Mononuclear cell (primary cell): ENCODE measurements around the gene CCL22. TPM values are rescaled to one million over a fixed set of nuclear protein-coding genes. Genes with fewer than 3 reads are reported as not detected.

ENCODE experiments used
- H3K27me3 ChIP-seq: 2 replicates; pipeline ENCODE4 v1.6.0; 2011; ENCODE audit warnings: low read length, control low read depth; ENCODE audit not compliant: insufficient read depth
- H3K4me1 ChIP-seq: 2 replicates; pipeline ENCODE4 v1.5.1; 2011; ENCODE audit warnings: mild to moderate bottlenecking, low read length, control low read depth; ENCODE audit not compliant: insufficient read depth
- H3K4me3 ChIP-seq: 2 replicates; pipeline ENCODE4 v1.5.1; 2011; ENCODE audit warnings: mild to moderate bottlenecking, low read length, moderate library complexity
- H3K9me3 ChIP-seq: 2 replicates; pipeline ENCODE4 v1.5.1; 2011; ENCODE audit warnings: low read depth, mild to moderate bottlenecking, control low read depth, low read length
- total RNA-seq: library from RNA; depleted of rRNA; stranded (reverse); fragments of >200 nt; gene quantifications from one replicate; pipeline ENCODE4 v1.2.3, GENCODE V29; 2012

CCL22 gene
- total RNA-seq, 1 donor = not detected

DNA sequence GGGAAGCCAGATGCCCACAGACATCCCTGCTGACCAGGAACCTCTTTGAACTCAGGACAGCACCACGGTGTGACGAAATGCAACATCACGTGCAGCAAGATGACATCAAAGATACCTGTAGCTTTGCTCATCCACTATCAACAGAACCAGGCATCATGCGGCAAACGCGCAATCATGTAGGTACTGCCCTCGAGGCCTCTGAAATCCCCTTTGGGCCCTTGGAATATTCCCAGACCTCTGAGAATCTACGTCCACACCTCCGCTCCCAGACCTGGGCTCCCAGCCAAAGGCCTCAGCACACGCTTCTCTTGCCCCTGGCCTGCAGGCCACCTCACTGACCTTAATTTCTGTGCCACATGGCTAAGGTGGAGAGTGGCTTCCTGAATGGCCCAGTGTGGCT lies 21.0 kb downstream of the CCL22 start:
- H3K4me1 ChIP-seq = peaks cover 19% of the 10 kb centered on the region
- no peaks in the 10 kb centered on the region for H3K9me3 ChIP-seq
- H3K27me3 ChIP-seq = no peaks in the 10 kb centered on the region

DNA sequence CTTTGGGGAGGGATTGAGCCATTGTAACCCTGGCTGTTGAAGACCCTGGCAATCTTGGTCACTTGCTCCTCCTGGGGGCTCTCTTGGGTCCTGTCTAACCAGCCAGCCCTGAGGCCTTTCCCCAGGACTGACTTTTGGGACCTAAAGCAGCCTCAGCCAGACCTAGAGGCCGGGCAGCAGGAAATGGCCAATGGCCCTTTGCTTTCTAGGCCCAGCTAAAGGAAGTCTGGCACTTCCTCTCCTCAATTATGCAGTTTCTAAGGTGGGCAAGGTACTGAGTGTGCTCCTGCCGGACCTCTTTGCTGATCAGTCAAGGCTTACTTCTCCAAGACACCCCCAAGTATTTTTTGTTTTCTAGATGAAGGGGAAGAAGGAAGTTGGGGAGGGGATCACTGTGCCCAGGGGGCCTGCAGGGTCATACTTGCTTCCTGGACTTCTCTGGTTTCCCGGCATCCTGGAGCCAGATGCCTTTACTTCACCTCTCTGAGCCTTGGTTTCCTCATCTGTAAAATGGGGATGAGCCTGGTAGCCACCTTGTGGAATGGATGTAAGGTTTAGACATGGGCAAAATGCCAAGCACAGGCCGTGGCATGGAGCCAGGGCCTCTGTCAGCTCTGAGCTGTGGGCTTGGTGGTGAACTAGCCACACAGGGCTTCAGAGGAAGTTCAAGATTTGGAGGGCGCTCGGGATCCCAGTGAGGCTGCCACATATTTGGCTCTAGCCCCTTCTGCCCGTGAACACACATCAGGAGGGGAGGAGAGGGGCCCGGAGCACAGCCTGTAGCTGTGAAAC lies 22.3 kb downstream of the CCL22 start:
- no peaks in the 10 kb centered on the region for H3K9me3 ChIP-seq
- H3K4me3 ChIP-seq = no peak overlapping the region
- peaks cover 21% of the 10 kb centered on the region for H3K4me1 ChIP-seq
- no peaks in the 10 kb centered on the region for H3K27me3 ChIP-seq

More for the DNA sequence above, 21.0 kb downstream of the CCL22 start:
- H3K4me3 ChIP-seq = no peak overlapping the region

DNA sequence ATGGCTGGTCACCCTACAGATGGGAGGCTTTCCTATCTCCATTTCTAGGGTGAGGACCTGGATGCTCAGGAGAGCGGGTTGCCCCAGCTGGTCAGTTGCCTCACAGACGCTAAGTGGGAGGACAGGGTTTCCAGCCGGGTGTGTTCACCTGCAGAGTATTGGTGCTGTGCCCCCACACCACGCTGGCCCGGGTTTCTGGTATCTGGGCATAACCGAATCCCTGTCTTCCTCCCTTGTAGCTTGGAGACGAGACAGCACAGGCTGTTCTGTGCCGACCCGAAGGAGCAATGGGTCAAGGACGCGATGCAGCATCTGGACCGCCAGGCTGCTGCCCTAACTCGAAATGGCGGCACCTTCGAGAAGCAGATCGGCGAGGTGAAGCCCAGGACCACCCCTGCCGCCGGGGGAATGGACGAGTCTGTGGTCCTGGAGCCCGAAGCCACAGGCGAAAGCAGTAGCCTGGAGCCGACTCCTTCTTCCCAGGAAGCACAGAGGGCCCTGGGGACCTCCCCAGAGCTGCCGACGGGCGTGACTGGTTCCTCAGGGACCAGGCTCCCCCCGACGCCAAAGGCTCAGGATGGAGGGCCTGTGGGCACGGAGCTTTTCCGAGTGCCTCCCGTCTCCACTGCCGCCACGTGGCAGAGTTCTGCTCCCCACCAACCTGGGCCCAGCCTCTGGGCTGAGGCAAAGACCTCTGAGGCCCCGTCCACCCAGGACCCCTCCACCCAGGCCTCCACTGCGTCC lies 23.4 kb downstream of the CCL22 start:
- H3K4me1 ChIP-seq = peaks cover 21% of the 10 kb centered on the region
- H3K9me3 ChIP-seq = no peaks in the 10 kb centered on the region
- no peaks in the 10 kb centered on the region for H3K27me3 ChIP-seq
- H3K4me3 ChIP-seq = no peak overlapping the region

DNA sequence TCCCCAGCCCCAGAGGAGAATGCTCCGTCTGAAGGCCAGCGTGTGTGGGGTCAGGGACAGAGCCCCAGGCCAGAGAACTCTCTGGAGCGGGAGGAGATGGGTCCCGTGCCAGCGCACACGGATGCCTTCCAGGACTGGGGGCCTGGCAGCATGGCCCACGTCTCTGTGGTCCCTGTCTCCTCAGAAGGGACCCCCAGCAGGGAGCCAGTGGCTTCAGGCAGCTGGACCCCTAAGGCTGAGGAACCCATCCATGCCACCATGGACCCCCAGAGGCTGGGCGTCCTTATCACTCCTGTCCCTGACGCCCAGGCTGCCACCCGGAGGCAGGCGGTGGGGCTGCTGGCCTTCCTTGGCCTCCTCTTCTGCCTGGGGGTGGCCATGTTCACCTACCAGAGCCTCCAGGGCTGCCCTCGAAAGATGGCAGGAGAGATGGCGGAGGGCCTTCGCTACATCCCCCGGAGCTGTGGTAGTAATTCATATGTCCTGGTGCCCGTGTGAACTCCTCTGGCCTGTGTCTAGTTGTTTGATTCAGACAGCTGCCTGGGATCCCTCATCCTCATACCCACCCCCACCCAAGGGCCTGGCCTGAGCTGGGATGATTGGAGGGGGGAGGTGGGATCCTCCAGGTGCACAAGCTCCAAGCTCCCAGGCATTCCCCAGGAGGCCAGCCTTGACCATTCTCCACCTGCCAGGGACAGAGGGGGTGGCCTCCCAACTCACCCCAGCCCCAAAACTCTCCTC lies 24.1 kb downstream of the CCL22 start:
- Histone ChIP-seq H3K9me3 (no peaks in the 10 kb centered on the region), H3K27me3 (no peaks in the 10 kb centered on the region), H3K4me1 (peaks cover 21% of the 10 kb centered on the region), H3K4me3 (no peak overlapping the region)

DNA sequence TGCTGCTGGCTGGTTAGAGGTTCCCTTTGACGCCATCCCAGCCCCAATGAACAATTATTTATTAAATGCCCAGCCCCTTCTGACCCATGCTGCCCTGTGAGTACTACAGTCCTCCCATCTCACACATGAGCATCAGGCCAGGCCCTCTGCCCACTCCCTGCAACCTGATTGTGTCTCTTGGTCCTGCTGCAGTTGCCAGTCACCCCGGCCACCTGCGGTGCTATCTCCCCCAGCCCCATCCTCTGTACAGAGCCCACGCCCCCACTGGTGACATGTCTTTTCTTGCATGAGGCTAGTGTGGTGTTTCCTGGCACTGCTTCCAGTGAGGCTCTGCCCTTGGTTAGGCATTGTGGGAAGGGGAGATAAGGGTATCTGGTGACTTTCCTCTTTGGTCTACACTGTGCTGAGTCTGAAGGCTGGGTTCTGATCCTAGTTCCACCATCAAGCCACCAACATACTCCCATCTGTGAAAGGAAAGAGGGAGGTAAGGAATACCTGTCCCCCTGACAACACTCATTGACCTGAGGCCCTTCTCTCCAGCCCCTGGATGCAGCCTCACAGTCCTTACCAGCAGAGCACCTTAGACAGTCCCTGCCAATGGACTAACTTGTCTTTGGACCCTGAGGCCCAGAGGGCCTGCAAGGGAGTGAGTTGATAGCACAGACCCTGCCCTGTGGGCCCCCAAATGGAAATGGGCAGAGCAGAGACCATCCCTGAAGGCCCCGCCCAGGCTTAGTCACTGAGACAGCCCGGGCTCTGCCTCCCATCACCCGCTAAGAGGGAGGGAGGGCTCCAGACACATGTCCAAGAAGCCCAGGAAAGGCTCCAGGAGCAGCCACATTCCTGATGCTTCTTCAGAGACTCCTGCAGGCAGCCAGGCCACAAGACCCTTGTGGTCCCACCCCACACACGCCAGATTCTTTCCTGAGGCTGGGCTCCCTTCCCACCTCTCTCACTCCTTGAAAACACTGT lies 25.0 kb downstream of the CCL22 start:
- H3K9me3 ChIP-seq = no peaks in the 10 kb centered on the region
- H3K27me3 ChIP-seq = no peaks in the 10 kb centered on the region
- no peak overlapping the region for H3K4me3 ChIP-seq
- H3K4me1 ChIP-seq = peaks cover 21% of the 10 kb centered on the region

DNA sequence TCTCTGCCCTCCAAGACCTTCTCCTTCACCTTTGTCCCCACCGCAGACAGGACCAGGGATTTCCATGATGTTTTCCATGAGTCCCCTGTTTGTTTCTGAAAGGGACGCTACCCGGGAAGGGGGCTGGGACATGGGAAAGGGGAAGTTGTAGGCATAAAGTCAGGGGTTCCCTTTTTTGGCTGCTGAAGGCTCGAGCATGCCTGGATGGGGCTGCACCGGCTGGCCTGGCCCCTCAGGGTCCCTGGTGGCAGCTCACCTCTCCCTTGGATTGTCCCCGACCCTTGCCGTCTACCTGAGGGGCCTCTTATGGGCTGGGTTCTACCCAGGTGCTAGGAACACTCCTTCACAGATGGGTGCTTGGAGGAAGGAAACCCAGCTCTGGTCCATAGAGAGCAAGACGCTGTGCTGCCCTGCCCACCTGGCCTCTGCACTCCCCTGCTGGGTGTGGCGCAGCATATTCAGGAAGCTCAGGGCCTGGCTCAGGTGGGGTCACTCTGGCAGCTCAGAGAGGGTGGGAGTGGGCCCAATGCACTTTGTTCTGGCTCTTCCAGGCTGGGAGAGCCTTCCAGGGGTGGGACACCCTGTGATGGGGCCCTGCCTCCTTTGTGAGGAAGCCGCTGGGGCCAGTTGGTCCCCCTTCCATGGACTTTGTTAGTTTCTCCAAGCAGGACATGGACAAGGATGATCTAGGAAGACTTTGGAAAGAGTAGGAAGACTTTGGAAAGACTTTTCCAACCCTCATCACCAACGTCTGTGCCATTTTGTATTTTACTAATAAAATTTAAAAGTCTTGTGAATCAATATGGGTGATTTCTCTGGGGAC lies 25.9 kb downstream of the CCL22 start:
- Histone ChIP-seq H3K27me3 (peaks cover 3% of the 10 kb centered on the region), H3K9me3 (no peaks in the 10 kb centered on the region), H3K4me3 (no peak overlapping the region), H3K4me1 (peaks cover 21% of the 10 kb centered on the region)

DNA sequence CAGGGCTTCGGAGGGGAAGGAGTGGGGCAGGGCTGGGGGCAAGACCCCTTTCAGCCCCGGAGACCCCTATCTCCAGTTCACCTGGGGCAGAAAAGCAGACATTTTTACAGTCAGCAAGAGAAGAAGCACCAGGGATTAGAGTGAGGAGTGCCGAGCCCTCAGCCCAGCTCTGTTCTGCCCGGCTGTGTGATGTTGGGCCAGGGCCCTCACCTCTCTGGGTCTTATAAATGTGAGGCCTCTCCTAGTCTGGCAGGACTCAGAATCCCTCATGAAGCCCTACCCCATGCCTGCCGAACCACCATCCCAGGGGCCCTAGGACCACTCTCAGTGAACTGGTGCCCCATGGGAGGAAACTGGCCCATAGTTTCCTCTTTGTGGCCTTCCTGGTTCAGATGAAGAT lies 26.5 kb downstream of the CCL22 start:
- Histone ChIP-seq H3K4me1 (peaks cover 21% of the 10 kb centered on the region), H3K9me3 (no peaks in the 10 kb centered on the region), H3K27me3 (peaks cover 3% of the 10 kb centered on the region), H3K4me3 (no peak overlapping the region)

DNA sequence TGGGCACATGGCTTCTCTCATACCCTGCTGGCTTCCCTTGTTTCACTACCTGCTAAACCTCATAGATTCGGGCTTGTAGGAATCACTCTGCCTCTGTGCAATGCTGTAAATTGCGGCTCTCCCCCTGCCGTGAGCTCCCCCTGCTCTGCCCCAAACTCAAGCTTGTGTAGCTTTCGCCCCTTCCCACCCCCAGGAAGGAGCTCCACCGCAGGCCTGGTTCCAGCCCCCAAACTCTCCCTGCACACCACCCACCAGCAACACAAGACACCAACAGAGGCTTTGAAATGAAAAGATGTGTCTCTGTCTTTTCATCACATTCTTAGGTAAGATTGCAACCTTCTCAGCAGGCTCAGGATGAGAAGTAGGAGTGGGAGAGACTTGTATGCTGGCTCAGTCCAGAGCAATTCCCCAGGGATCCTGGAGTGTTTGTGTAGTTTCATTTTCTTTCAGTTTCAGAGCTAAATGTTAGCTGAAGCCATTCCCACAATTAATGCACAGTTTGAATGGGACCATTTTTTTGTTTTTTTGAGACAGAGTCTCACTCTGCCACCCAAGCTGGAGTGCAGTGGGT lies 27.9 kb downstream of the CCL22 start:
- no peak overlapping the region for H3K4me3 ChIP-seq

DNA sequence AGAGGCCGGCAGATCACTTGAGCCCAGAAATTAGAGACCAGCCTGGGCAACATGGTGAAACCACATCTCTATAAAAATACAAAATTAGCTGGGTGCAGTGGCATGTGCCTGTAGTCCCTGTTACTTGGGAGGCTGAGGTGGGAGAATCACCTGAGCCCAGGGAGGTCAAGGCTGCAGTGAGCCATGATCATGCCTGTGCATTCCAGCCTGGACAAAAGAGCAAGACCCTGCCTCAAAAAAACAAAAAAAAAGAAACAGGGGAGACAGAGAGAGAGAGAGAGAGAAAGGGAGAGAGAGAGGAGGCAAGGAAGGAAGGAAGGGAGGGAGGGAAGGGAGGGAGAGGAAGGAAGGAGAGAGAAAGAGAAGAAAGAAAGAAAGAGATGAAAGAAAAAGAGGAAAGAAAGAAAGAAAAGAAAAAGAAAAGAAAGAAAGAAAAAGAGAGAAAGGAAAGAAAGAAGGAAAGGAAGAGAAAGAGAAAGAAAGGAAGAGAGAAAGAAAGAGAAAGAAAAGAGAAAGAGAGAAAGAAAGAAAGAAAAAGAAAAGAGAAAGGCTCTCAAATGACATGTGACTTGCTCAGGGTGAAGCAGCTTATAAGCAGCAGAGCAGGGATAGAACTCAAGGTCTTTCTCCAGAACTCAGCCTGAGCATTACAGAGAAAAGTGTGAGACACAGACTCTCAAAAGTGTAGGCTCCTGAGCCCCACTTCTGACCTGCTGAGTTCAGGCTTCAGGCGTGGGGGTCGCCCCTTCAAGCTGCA lies 29.2 kb downstream of the CCL22 start:
- Histone ChIP-seq H3K4me3 (no peak overlapping the region), H3K27me3 (peaks cover 3% of the 10 kb centered on the region), H3K9me3 (no peaks in the 10 kb centered on the region), H3K4me1 (peaks cover 14% of the 10 kb centered on the region)

More for the DNA sequence above, 27.9 kb downstream of the CCL22 start:
- H3K27me3 ChIP-seq = peaks cover 3% of the 10 kb centered on the region
- peaks cover 14% of the 10 kb centered on the region for H3K4me1 ChIP-seq
- no peaks in the 10 kb centered on the region for H3K9me3 ChIP-seq

DNA sequence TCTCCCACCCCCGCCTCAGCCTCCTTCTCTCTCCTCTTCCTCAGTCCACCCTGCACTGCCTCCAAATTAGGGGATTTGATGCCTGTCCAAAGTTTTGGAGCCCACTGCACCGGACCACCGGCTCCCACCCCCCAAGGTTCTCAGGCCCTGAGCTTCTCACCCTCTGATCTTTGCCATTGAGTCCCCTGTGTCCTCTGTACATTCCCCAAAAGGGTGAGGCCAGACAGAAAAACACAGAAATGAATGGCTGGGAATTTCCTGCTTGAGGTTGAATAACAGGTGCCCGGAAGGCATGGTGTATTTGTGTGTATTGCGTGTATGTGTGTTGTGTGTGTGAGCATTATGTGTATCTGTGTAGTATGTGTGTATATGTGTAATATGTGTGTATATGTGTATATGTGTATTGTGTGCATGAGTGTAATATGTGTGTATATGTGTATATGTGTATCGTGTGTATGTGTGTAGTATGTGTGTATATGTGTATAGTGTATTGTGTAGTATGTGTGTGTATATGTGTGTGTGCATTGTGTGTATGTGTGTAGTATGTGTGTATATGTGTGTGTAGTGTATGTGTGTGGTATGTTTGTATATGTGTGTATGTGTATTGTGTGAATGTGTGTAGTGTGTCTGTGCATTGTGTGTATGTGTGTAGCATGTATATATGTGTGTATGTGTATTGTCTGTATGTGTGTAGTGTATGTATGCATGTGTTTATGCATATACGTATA lies 29.9 kb downstream of the CCL22 start:
- peaks cover 13% of the 10 kb centered on the region for H3K4me1 ChIP-seq
- peaks cover 3% of the 10 kb centered on the region for H3K27me3 ChIP-seq
- H3K9me3 ChIP-seq = no peaks in the 10 kb centered on the region
- no peak overlapping the region for H3K4me3 ChIP-seq

DNA sequence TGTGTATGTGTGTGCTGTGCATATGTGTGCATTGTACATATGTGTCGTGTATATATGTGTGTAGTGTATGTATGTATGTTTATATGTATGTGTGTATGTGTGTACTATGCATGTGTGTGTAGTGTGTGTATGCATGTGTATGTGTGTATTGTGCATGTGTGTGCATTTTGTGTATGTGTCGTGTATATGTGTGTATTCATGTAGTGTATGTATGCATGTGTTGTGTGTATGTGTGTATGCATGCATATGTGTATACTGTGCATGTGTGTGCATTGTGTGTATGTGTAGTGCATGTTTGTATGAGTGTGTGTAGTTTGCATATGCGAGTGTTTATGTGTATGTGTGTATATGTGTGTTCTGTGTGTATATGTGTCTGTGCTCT lies 30.5 kb downstream of the CCL22 start:
- no peaks in the 10 kb centered on the region for H3K9me3 ChIP-seq
- peaks cover 4% of the 10 kb centered on the region for H3K27me3 ChIP-seq
- H3K4me3 ChIP-seq = no peak overlapping the region
- peaks cover 8% of the 10 kb centered on the region for H3K4me1 ChIP-seq

DNA sequence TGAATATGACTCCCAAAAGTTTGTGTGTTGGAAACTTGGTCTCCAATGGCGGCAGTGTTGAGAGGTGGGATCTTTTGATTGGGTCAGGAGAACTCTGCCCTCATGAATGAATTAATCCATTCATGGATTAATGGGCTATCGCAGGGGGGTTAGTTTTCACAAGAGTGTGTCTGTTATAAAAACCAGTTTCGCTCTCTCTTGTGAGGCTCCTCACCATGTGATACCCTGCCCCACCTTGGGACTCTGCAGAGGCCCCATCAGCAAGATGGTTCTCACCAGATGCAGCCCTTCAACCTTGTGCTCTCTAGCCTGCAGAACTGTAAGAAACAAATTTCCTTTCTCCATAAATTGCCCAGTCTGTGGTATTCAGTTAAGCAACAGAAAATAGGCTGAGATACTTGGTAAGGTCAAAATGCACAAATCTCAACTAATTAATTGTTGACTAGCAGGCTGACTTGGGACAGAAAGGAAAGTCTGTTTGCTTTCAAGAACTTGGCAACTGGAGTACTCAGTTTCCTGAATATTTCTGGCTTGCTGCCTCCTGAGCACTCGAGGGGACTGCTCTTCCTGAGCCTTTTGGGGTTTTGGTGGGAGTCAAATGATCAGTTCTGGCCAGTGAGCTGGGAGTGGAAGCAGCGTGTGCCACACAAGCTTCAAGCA lies 32.2 kb downstream of the CCL22 start:
- peaks cover 5% of the 10 kb centered on the region for H3K27me3 ChIP-seq
- no peaks in the 10 kb centered on the region for H3K4me1 ChIP-seq
- H3K9me3 ChIP-seq = no peaks in the 10 kb centered on the region
- no peak overlapping the region for H3K4me3 ChIP-seq
